Transverse colon (tissue), 4 donors: ENCODE data around the gene GJD4.

ENCODE experiments used
- CTCF ChIP-seq, 5 experiments: fragments of 200-600 bp in 3 of 5; fragments of 450-650 bp in 2 of 5; sonication (generic) in 3 of 5; IDR thresholded peaks; 1 replicate in 2 of 5; 2 replicates in 3 of 5; pipeline ENCODE4 v1.5.1; 2016 to 2017; ENCODE audit warnings: antibody characterized with exemption in 5 of 5, inconsistent platforms in 3 of 5, mild to moderate bottlenecking in 2 of 5, moderate library complexity in 1 of 5
- POLR2A ChIP-seq: fragments of 450-650 bp; IDR thresholded peaks from one replicate; pipeline ENCODE4 v1.6.1; 2016; ENCODE audit warnings: antibody characterized with exemption, mild to moderate bottlenecking, moderate library complexity
- POLR2AphosphoS5 ChIP-seq, 3 donors: sonication (generic); formaldehyde crosslinking; IDR thresholded peaks; one replicate each; pipeline ENCODE4 v1.6.1; 2016; ENCODE audit warnings: antibody characterized with exemption in 3 of 3

- TF ChIP-seq CTCF (IDR thresholded peaks at IDR 0.05) (no peak), POLR2AphosphoS5 (IDR thresholded peaks at IDR 0.05) (no peak), POLR2A (no peak)
These were observed 45.7 kb upstream of the GJD4 start for GRCh38 chr10:35559416-35559815.
